ENCODE measurements around the gene PXYLP1.
"Not testable (repeated sequence)": the region's sequence is repeated elsewhere in the genome, so short reads cannot be mapped to it uniquely, and the experiment has no call there.

The PXYLP1 gene

GRCh38 chr3:141302364-141303141 lies 70.9 kb downstream of the PXYLP1 start:
- DNase-seq, result peak; percentile 78

GRCh38 chr3:141303481-141304223 lies 72.0 kb downstream of the PXYLP1 start:
- peak; percentile 24 for DNase-seq

GRCh38 chr3:141305436-141305835 lies 73.8 kb downstream of the PXYLP1 start:
- peak; percentile 24 for DNase-seq

- no peak for DNase-seq
These were observed 74.7 kb downstream of the PXYLP1 start for GRCh38 chr3:141306276-141306675.

- no peak for DNase-seq
These were observed 75.3 kb downstream of the PXYLP1 start for GRCh38 chr3:141306922-141307321.

- DNase-seq, result no peak
These were observed 75.9 kb downstream of the PXYLP1 start for GRCh38 chr3:141307351-141308059.

- DNase-seq, result no peak
These were observed 77.1 kb downstream of the PXYLP1 start for GRCh38 chr3:141308588-141309218.

- DNase-seq, result no peak
These were observed 79.5 kb downstream of the PXYLP1 start for GRCh38 chr3:141311170-141311495.

GRCh38 chr3:141311496-141312353 lies 80.1 kb downstream of the PXYLP1 start:
- peak; percentile 90 for DNase-seq

- no peak for DNase-seq
These were observed 80.9 kb downstream of the PXYLP1 start for GRCh38 chr3:141312354-141313092.

- no peak for DNase-seq
These were observed 81.6 kb downstream of the PXYLP1 start for GRCh38 chr3:141313093-141313683.

GRCh38 chr3:141314415-141314814 lies 82.8 kb downstream of the PXYLP1 start:
- DNase-seq, result not testable (repeated sequence)

GRCh38 chr3:141316851-141317250 lies 85.2 kb downstream of the PXYLP1 start:
- DNase-seq, result no peak

- no peak for DNase-seq
These were observed 88.9 kb downstream of the PXYLP1 start for GRCh38 chr3:141320399-141321108.

GRCh38 chr3:141321109-141321497 lies 89.5 kb downstream of the PXYLP1 start:
- no peak for DNase-seq

- DNase-seq, result no peak
These were observed 92.5 kb downstream of the PXYLP1 start for GRCh38 chr3:141323936-141324704.

GRCh38 chr3:141326123-141326522 lies 94.5 kb downstream of the PXYLP1 start:
- no peak for DNase-seq

GRCh38 chr3:141326626-141327025 lies 95.0 kb downstream of the PXYLP1 start:
- no peak for DNase-seq

Measured in T1000 (cell line).